ENCODE measurements around the gene GRK7.
"Not testable (repeated sequence)": the region's sequence is repeated elsewhere in the genome, so short reads cannot be mapped to it uniquely, and the experiment has no call there.

The GRK7 gene

GRCh38 chr3:141738022-141738890 lies 25.0 kb upstream of the GRK7 start, which contains the start of gene RNF7:
Gene RNF7 (plus strand): TSS chr3:141738298. CDS start chr3:141738342, 44 bp downstream.
- Histone ChIP-seq H3K9me3 (ENCODE audit: control insufficient read depth, insufficient read depth, low read length) (no peaks in the 10 kb centered on the region), H3K36me3 (ENCODE audit: insufficient read depth, low read length) (no peaks in the 10 kb centered on the region), H3K4me1 (ENCODE audit: insufficient read depth, low read length) (no peaks in the 10 kb centered on the region), H3K9ac (ENCODE audit: low read depth, low read length) (peak within 1 kb of the TSS; percentile 97)

DNA sequence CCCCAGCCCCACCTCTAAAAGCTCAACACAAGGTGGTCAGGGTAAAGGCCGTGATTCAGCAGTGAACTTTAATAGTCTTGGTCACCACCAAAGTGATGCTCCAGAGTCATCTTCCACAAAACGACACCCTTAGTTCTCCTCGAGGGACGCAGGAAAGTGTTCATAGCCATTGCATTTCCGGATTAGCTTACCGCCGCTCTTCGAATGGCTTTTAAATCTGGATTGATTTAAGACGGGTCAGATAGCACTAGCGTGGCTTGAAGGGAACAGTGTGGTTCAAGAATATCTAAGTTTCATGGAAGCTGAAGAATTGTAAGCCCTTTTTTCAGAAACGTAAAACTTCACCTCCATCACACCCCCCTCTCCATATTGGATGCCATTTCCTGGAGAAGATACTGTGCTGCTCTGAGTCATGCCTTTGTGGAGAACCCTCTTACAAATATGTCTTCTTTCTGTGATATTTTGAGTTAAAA lies 24.3 kb upstream of the GRK7 start:
- Histone ChIP-seq H3K4me1 (ENCODE audit: insufficient read depth, low read length) (no peaks in the 10 kb centered on the region), H3K36me3 (ENCODE audit: insufficient read depth, low read length) (no peaks in the 10 kb centered on the region), H3K9ac (ENCODE audit: low read depth, low read length) (peak overlapping the region; percentile 97), H3K9me3 (ENCODE audit: control insufficient read depth, insufficient read depth, low read length) (no peaks in the 10 kb centered on the region)

DNA sequence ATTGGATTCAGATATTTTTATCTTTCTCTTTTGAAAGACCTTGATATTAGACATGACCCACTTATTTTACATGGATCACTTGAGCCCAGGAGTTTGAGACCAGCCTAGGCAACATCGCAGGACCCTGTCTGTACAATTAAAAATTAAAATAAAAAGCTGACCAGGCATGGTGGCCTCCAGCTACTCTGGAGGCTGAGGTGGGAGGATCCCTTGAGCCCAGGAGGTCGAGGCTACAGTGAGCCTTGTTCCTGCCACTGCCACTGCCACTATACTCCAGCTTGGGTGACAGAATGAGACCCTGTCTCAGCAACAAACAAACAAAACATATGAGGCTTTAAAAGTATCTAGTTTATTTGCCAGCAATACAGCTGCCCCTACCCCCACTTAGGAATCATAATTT lies 23.5 kb upstream of the GRK7 start:
- H3K4me1 ChIP-seq (ENCODE audit: insufficient read depth, low read length): no peaks in the 10 kb centered on the region
- H3K36me3 ChIP-seq (ENCODE audit: insufficient read depth, low read length): no peaks in the 10 kb centered on the region
- no peaks in the 10 kb centered on the region for H3K9me3 ChIP-seq (ENCODE audit: control insufficient read depth, insufficient read depth, low read length)
- peak overlapping the region; percentile 97 for H3K9ac ChIP-seq (ENCODE audit: low read depth, low read length)

GRCh38 chr3:141740349-141740748 lies 22.9 kb upstream of the GRK7 start:
- Histone ChIP-seq H3K9ac (ENCODE audit: low read depth, low read length) (no peak overlapping the region), H3K36me3 (ENCODE audit: insufficient read depth, low read length) (peaks cover 3% of the 10 kb centered on the region; the same call in 1 of the 2 replicates), H3K9me3 (ENCODE audit: control insufficient read depth, insufficient read depth, low read length) (no peaks in the 10 kb centered on the region), H3K4me1 (ENCODE audit: insufficient read depth, low read length) (no peaks in the 10 kb centered on the region)

DNA sequence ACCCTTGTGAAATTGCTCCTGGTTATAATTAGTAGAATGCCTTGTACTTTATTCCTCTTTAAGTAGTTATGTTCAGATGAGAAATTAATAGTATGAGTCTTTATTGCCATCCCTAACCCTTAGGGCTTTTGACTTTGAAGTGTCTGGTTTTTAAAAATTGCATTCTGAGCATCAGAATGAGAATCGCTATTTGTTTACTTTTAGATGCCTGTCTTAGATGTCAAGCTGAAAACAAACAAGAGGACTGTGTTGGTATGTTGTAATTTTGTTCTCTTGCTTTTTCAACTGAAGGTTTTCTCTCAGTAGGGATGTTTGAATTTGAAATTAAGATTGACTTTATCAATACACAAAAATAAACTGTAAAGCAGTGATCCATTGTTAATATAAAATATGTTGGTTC lies 19.9 kb upstream of the GRK7 start:
- Histone ChIP-seq H3K36me3 (ENCODE audit: insufficient read depth, low read length) (peaks cover 11% of the 10 kb centered on the region), H3K4me1 (ENCODE audit: insufficient read depth, low read length) (no peaks in the 10 kb centered on the region), H3K9ac (ENCODE audit: low read depth, low read length) (no peak overlapping the region), H3K9me3 (ENCODE audit: control insufficient read depth, insufficient read depth, low read length) (no peaks in the 10 kb centered on the region)

GRCh38 chr3:141746962-141747361 lies 16.2 kb upstream of the GRK7 start:
- no peaks in the 10 kb centered on the region for H3K9me3 ChIP-seq (ENCODE audit: control insufficient read depth, insufficient read depth, low read length)
- H3K9ac ChIP-seq (ENCODE audit: low read depth, low read length): no peak overlapping the region
- no peaks in the 10 kb centered on the region for H3K4me1 ChIP-seq (ENCODE audit: insufficient read depth, low read length)
- H3K36me3 ChIP-seq (ENCODE audit: insufficient read depth, low read length): peaks cover 11% of the 10 kb centered on the region

GRCh38 chr3:141753399-141753798 lies 9.8 kb upstream of the GRK7 start:
- Histone ChIP-seq H3K9me3 (ENCODE audit: control insufficient read depth, insufficient read depth, low read length) (no peaks in the 10 kb centered on the region), H3K36me3 (ENCODE audit: insufficient read depth, low read length) (no peaks in the 10 kb centered on the region; the same call in 1 of the 2 replicates), H3K9ac (ENCODE audit: low read depth, low read length) (no peak overlapping the region), H3K4me1 (ENCODE audit: insufficient read depth, low read length) (no peaks in the 10 kb centered on the region)

GRCh38 chr3:141754032-141754431 lies 9.2 kb upstream of the GRK7 start:
- Histone ChIP-seq H3K9ac (ENCODE audit: low read depth, low read length) (no peak overlapping the region), H3K4me1 (ENCODE audit: insufficient read depth, low read length) (no peaks in the 10 kb centered on the region)

DNA sequence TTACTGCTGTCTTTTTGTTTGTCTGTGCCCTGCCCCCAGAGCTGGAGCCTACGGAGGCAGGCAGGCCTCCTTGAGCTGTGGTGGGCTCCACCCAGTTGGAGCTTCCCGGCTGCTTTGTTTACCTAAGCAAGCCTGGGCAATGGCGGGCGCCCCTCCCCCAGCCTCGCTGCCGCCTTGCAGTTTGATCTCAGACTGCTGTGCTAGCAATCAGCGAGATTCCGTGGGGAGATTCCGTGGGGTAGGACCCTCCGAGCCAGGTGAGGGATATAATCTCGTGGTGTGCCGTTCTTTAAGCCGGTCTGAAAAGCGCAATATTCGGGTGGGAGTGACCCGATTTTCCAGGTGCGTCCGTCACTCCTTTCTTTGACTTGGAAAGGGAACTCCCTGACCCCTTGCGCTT lies 656 bp upstream of the GRK7 start:
- not testable (repeated sequence) for H3K9me3 ChIP-seq (ENCODE audit: control insufficient read depth, insufficient read depth, low read length); H3K36me3 ChIP-seq (ENCODE audit: insufficient read depth, low read length)
- peak overlapping the region; percentile 57; the same call in 1 of the 2 replicates for H3K9ac ChIP-seq (ENCODE audit: low read depth, low read length)

More at GRCh38 chr3:141754032-141754431, 9.2 kb upstream of the GRK7 start:
- H3K9me3 ChIP-seq (ENCODE audit: control insufficient read depth, insufficient read depth, low read length): no peaks in the 10 kb centered on the region
- H3K36me3 ChIP-seq (ENCODE audit: insufficient read depth, low read length): no peaks in the 10 kb centered on the region; the same call in 1 of the 2 replicates

GRCh38 chr3:141764045-141764444 lies 837 bp downstream of the GRK7 start:
- H3K9me3 ChIP-seq (ENCODE audit: control insufficient read depth, insufficient read depth, low read length): no peaks in the 10 kb centered on the region; the same call in 1 of the 2 replicates
- H3K36me3 ChIP-seq (ENCODE audit: insufficient read depth, low read length): no peaks in the 10 kb centered on the region
- H3K9ac ChIP-seq (ENCODE audit: low read depth, low read length): no peak overlapping the region
- peaks cover 1% of the 10 kb centered on the region; the same call in 1 of the 2 replicates for H3K4me1 ChIP-seq (ENCODE audit: insufficient read depth, low read length)

More for the DNA sequence above, 656 bp upstream of the GRK7 start:
- not testable (repeated sequence) for H3K4me1 ChIP-seq (ENCODE audit: insufficient read depth, low read length)

- H3K9ac ChIP-seq (ENCODE audit: low read depth, low read length): no peak overlapping the region
- H3K36me3 ChIP-seq (ENCODE audit: insufficient read depth, low read length): no peaks in the 10 kb centered on the region
- no peaks in the 10 kb centered on the region; the same call in 1 of the 2 replicates for H3K9me3 ChIP-seq (ENCODE audit: control insufficient read depth, insufficient read depth, low read length)
- peaks cover 5% of the 10 kb centered on the region for H3K4me1 ChIP-seq (ENCODE audit: insufficient read depth, low read length)
These were observed 1.3 kb downstream of the GRK7 start for GRCh38 chr3:141764465-141764864.

- H3K4me1 ChIP-seq (ENCODE audit: insufficient read depth, low read length): peaks cover 7% of the 10 kb centered on the region
- H3K9ac ChIP-seq (ENCODE audit: low read depth, low read length): no peak overlapping the region
- H3K9me3 ChIP-seq (ENCODE audit: control insufficient read depth, insufficient read depth, low read length): no peaks in the 10 kb centered on the region; the same call in 1 of the 2 replicates
- H3K36me3 ChIP-seq (ENCODE audit: insufficient read depth, low read length): no peaks in the 10 kb centered on the region
These were observed 1.8 kb downstream of the GRK7 start for GRCh38 chr3:141764986-141765385.

DNA sequence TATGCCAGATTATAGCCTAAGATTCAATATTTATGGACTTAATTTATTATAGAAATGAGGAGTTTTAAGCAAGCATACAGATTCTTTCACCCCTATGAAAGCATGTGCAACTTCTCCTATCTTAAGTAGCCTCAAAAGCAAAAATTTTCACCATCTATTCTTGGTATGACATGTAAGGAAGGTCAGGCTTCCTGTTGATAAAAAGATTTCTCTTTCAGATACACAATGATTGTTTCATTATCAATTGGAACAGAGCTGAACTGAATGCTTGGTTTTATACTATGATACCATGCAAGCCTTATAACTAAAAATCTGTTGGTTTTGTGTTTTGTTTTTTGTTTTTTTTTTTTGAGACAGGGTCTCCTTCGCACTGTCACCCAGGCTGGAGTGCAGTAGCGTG lies 3.9 kb downstream of the GRK7 start:
- no peaks in the 10 kb centered on the region; the same call in 1 of the 2 replicates for H3K9me3 ChIP-seq (ENCODE audit: control insufficient read depth, insufficient read depth, low read length)
- no peak overlapping the region for H3K9ac ChIP-seq (ENCODE audit: low read depth, low read length)
- H3K4me1 ChIP-seq (ENCODE audit: insufficient read depth, low read length): peaks cover 7% of the 10 kb centered on the region
- H3K36me3 ChIP-seq (ENCODE audit: insufficient read depth, low read length): no peaks in the 10 kb centered on the region

GRCh38 chr3:141769221-141769894 lies 6.2 kb downstream of the GRK7 start:
- H3K4me1 ChIP-seq (ENCODE audit: insufficient read depth, low read length): peaks cover 7% of the 10 kb centered on the region
- no peak overlapping the region for H3K9ac ChIP-seq (ENCODE audit: low read depth, low read length)
- no peaks in the 10 kb centered on the region for H3K36me3 ChIP-seq (ENCODE audit: insufficient read depth, low read length)
- no peaks in the 10 kb centered on the region; the same call in 1 of the 2 replicates for H3K9me3 ChIP-seq (ENCODE audit: control insufficient read depth, insufficient read depth, low read length)
